ENCODE measurements around the gene WDR1.

Gene WDR1

DNA sequence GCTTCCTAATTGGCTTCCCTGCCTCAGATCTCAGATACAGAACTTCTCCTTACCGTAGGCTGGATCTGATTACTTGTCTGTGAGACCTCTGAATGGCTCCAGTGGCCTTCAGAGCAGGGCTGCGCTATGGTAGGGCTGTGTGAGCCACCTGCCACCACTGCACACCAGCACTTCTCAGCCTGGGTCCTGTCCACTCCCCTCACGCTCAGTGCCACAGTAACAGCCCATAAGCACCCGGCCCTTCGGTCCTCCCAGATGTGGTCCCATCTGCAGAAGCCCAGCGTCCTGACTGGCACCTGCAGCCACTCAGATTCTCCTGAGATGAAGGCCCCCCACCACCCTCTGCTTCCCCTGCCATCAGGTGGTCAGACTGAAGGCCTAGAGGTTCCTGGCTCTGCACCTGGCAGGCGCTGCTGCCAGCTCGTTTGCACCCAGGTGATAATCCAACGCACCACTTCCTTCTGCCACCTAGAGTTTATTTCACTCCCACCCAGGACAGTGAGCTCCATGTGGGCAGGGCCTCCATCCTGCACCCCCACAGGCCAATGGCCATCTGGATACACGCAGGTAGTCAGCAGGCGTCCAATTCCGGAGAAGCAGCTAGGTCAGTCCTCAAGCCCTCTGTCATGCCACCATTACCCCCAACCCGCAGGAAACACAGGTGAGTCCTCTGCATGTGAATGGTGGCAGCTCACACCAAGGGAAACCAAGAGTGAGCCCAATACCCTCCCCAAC, 5.4 kb downstream of the WDR1 start:
- Histone ChIP-seq H3K9me3 (ENCODE audit: control insufficient read depth, low read length) (no peaks in the 10 kb centered on the region), H3K4me1 (no peaks in the 10 kb centered on the region), H3K27ac (no peak overlapping the region), H3K27me3 (ENCODE audit: control insufficient read depth, insufficient read depth, low read length) (no peaks in the 10 kb centered on the region), H2AFZ (no peak overlapping the region), H3K36me3 (ENCODE audit: control insufficient read depth, insufficient read depth, low read length) (no peaks in the 10 kb centered on the region), H3K9ac (no peak overlapping the region), H3K79me2 (peaks cover 25% of the 10 kb centered on the region), H3K4me3 (ENCODE audit: low read depth, low read length) (no peak overlapping the region), H3K4me2 (ENCODE audit: low read length) (no peak overlapping the region)
- TF ChIP-seq, protein P1, sequence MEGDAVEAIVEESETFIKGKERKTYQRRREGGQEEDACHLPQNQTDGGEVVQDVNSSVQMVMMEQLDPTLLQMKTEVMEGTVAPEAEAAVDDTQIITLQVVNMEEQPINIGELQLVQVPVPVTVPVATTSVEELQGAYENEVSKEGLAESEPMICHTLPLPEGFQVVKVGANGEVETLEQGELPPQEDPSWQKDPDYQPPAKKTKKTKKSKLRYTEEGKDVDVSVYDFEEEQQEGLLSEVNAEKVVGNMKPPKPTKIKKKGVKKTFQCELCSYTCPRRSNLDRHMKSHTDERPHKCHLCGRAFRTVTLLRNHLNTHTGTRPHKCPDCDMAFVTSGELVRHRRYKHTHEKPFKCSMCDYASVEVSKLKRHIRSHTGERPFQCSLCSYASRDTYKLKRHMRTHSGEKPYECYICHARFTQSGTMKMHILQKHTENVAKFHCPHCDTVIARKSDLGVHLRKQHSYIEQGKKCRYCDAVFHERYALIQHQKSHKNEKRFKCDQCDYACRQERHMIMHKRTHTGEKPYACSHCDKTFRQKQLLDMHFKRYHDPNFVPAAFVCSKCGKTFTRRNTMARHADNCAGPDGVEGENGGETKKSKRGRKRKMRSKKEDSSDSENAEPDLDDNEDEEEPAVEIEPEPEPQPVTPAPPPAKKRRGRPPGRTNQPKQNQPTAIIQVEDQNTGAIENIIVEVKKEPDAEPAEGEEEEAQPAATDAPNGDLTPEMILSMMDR (IDR thresholded peaks at IDR 0.05) = no peak

DNA sequence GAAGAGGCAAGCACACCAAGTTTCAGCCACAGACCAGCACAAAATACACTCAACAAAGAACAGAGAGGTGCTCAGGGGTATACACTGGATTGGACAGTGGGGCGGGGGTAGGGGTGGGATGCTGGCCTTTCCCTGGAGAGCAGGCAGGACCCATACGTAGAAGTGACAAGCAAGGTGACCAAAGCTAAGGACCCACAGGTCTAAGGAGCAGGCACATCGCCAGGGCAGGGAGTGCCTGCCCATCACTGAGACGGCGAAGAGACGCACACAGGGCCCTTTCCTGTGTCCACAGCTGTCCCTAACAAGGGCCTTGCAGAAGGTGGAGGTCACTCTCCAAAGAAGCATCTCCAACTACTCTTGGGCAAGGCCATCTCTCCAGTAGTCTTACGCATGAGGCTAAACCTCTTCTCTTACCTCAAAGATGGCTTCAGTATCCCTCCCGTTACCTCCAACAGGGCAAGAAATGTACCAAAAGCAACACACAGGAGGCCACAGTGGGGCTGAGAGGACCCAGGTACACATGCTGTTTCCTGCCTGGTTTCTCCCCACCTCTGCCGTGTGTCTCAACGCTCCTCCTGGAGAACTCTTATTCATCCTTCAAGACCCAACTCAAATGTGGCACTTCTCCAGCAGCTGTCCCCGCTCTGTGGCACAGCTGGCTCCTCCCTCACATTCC, 6.5 kb downstream of the WDR1 start:
- H3K27me3 ChIP-seq (ENCODE audit: control insufficient read depth, insufficient read depth, low read length) = no peaks in the 10 kb centered on the region
- H3K4me3 ChIP-seq (ENCODE audit: low read depth, low read length) = no peak overlapping the region
- H2AFZ ChIP-seq = no peak overlapping the region
- no peak overlapping the region for H3K27ac ChIP-seq
- TF ChIP-seq, protein P1 (IDR thresholded peaks at IDR 0.05) = no peak
- peaks cover 25% of the 10 kb centered on the region for H3K79me2 ChIP-seq
- no peaks in the 10 kb centered on the region for H3K9me3 ChIP-seq (ENCODE audit: control insufficient read depth, low read length)
- H3K9ac ChIP-seq = no peak overlapping the region
- no peaks in the 10 kb centered on the region for H3K4me1 ChIP-seq
- no peak overlapping the region for H3K4me2 ChIP-seq (ENCODE audit: low read length)
- no peaks in the 10 kb centered on the region for H3K36me3 ChIP-seq (ENCODE audit: control insufficient read depth, insufficient read depth, low read length)

DNA sequence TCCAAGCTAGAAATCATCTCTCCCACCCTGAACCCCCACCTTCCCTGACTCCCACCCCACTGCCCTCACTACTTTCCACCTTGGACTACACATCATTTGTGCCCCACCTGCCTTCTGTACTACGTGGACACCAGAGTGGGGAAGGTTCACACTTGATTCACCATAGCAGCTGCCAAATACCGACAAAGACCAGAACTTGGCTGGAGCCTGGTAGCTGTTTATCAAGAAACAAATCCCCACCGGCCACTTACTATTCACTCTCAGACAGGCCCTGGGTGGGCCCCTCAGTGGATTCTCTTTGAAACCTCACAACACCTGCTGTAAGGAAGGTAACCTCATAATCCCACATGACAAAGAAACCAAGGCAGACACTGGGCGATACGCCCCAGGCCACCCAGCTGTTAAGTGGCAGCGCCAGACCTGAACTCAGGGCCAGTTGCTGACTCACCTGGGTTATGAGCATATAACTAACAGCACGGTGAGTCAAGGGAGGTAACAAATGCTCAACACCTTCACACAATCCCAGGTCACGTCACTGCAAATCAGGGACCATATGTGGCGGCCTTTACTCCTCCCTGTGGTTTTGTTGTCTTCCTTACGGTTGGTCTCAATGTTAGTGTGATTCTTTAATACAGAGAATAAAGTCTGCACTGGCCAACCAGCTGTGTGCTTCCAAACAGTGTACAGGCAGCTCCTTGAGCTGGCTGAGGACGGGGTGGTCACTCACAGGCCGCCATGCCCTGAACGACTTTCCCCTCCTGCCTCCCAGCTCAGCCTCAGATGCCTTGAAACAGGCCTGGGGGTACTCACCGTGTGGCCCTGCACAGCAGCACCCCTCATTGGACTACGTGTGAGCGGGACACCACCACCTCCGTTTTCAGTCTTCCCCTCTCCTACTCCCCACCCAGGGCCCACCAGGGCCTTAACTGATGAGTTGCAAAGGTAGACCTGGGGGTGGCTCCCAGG, 7.5 kb downstream of the WDR1 start:
- no peaks in the 10 kb centered on the region for H3K27me3 ChIP-seq (ENCODE audit: control insufficient read depth, insufficient read depth, low read length)
- H3K4me2 ChIP-seq (ENCODE audit: low read length) = no peak overlapping the region
- no peak overlapping the region for H3K4me3 ChIP-seq (ENCODE audit: low read depth, low read length)
- H2AFZ ChIP-seq = no peak overlapping the region
- H3K36me3 ChIP-seq (ENCODE audit: control insufficient read depth, insufficient read depth, low read length) = no peaks in the 10 kb centered on the region
- H3K27ac ChIP-seq = no peak overlapping the region
- TF ChIP-seq, protein P1 (IDR thresholded peaks at IDR 0.05) = no peak
- no peaks in the 10 kb centered on the region for H3K9me3 ChIP-seq (ENCODE audit: control insufficient read depth, low read length)
- H3K4me1 ChIP-seq = no peaks in the 10 kb centered on the region
- H3K79me2 ChIP-seq = peaks cover 25% of the 10 kb centered on the region
- H3K9ac ChIP-seq = no peak overlapping the region

DNA sequence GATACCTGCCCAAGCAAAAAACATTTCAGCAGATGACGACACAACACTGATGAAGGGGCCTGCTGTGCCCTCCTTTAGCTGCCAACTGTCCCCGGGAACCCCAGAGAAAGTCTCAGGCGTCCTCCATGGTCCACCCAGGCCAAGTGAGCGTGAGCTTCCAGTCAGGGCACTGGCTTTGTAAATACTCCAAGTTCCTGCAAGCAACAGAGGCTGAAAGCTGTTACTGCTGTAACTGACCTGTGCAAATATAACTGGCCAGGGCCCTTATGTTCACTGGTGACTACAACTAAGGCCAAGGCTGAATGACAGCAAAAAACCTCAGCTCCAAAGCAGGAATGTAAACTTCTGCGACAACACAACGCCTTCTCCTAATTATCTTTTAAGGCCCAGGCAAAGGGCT, 8.2 kb downstream of the WDR1 start:
- TF ChIP-seq, protein P1 (IDR thresholded peaks at IDR 0.05) = no peak
- H3K9ac ChIP-seq = no peak overlapping the region
- no peaks in the 10 kb centered on the region for H3K4me1 ChIP-seq
- H3K9me3 ChIP-seq (ENCODE audit: control insufficient read depth, low read length) = no peaks in the 10 kb centered on the region
- H3K36me3 ChIP-seq (ENCODE audit: control insufficient read depth, insufficient read depth, low read length) = no peaks in the 10 kb centered on the region
- peaks cover 25% of the 10 kb centered on the region for H3K79me2 ChIP-seq
- H3K27me3 ChIP-seq (ENCODE audit: control insufficient read depth, insufficient read depth, low read length) = no peaks in the 10 kb centered on the region
- no peak overlapping the region for H3K4me3 ChIP-seq (ENCODE audit: low read depth, low read length)
- H2AFZ ChIP-seq = no peak overlapping the region
- no peak overlapping the region for H3K4me2 ChIP-seq (ENCODE audit: low read length)
- H3K27ac ChIP-seq = no peak overlapping the region
